GM23248 (cell line): Measurements from ENCODE around the gene CDO1.

ENCODE experiments used
- EZH2 ChIP-seq: fragments of 200-600 bp; sonication (generic); IDR thresholded peaks from 2 replicates; pipeline ENCODE4 v1.6.1; 2018; ENCODE audit warnings: antibody characterized with exemption, mild to moderate bottlenecking; ENCODE audit not compliant: insufficient read depth, poor library complexity, severe bottlenecking
- EZH2phosphoT487 ChIP-seq: fragments of 200-600 bp; sonication (generic); IDR thresholded peaks from 2 replicates; pipeline ENCODE4 v1.6.1; 2018; ENCODE audit warnings: antibody characterized with exemption, moderate library complexity, mild to moderate bottlenecking, low read depth; ENCODE audit not compliant: insufficient read depth

- no peak for TF ChIP-seq EZH2
- no peak for TF ChIP-seq EZH2phosphoT487
These were observed 4.4 kb upstream of the CDO1 start for GRCh38 chr5:115820846-115821245.
